HUES64 (cell line): ENCODE results near the gene NPY4R2.
"Not testable (repeated sequence)": the region's sequence is repeated elsewhere in the genome, so short reads cannot be mapped to it uniquely, and the experiment has no call there.

Experiments used
- H3K27ac ChIP-seq: 2 replicates; pipeline ENCODE4 v1.7.0; 2013; ENCODE audit warnings: low read depth, low read length, inconsistent platforms
- H3K27me3 ChIP-seq: 2 replicates; pipeline ENCODE4 v1.6.1; 2013; ENCODE audit warnings: mild to moderate bottlenecking, low read length; ENCODE audit not compliant: insufficient read depth
- H3K36me3 ChIP-seq: 2 replicates; pipeline ENCODE4 v1.6.1; 2013; ENCODE audit warnings: mild to moderate bottlenecking, low read length; ENCODE audit not compliant: insufficient read depth
- H3K4me1 ChIP-seq: 2 replicates; pipeline ENCODE4 v1.6.1; 2013; ENCODE audit warnings: mild to moderate bottlenecking, low read length, moderate library complexity; ENCODE audit not compliant: insufficient read depth
- H3K4me3 ChIP-seq: 2 replicates; pipeline ENCODE4 v1.5.1; 2013; ENCODE audit warnings: mild to moderate bottlenecking, low read length, moderate library complexity
- H3K9ac ChIP-seq: 2 replicates; pipeline ENCODE4 v1.6.1; 2013; ENCODE audit warnings: mild to moderate bottlenecking, low read depth, low read length
- H3K9me3 ChIP-seq: 2 replicates; pipeline ENCODE4 v1.6.1; 2013; ENCODE audit warnings: low read depth, low read length; ENCODE audit not compliant: insufficient read depth
- WGBS: fragments of 150-250, 120-280 bp; methylation state at CpG from one replicate; pipeline ENCODE4 v1.1.7; 2013; ENCODE audit warnings: missing lambda C conversion rate; 5-methylcytosine and 5-hydroxymethylcytosine counted together

NPY4R2 gene

GRCh38 chr10:47968988-47969387 is 50.5 kb downstream of the NPY4R2 start:
- not testable (repeated sequence) for H3K27ac ChIP-seq, H3K4me1 ChIP-seq, H3K27me3 ChIP-seq, H3K9me3 ChIP-seq, H3K4me3 ChIP-seq, H3K36me3 ChIP-seq, H3K9ac ChIP-seq
- WGBS: 93% methylated on average over 4 of the region's 6 CpGs

- WGBS: 90% methylated on average over 3 of the region's 3 CpGs
- not testable (repeated sequence) for H3K9ac ChIP-seq, H3K36me3 ChIP-seq, H3K9me3 ChIP-seq, H3K27me3 ChIP-seq, H3K4me3 ChIP-seq, H3K4me1 ChIP-seq, H3K27ac ChIP-seq
Observed at GRCh38 chr10:47970047-47970446, 51.6 kb downstream of the NPY4R2 start.

DNA sequence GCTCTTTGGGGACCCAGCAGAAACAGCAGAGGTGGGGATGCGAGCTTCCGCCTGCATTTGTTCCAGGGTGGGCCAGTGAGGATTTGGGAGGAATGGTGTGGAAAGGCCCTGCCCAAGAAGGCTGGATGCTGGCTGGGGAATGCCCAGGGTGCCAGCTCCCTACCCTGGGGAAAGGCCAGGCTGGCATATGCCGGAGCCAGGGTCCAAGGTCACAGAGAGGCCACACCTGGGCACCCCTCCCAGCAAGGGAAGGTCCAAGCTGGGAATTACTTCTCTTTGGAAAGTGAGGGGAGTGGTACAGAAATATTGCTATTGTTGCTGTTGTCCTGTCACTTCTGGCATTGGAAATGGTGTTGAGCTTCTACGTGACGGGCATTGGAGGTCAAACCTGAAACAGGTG is 53.1 kb downstream of the NPY4R2 start:
- H3K27ac ChIP-seq, H3K36me3 ChIP-seq, H3K9me3 ChIP-seq, H3K9ac ChIP-seq, H3K4me3 ChIP-seq, H3K27me3 ChIP-seq, H3K4me1 ChIP-seq: not testable (repeated sequence)
- WGBS: no CpG with 5 or more reads among the region's 5 CpGs

GRCh38 chr10:47972077-47972476 is 53.6 kb downstream of the NPY4R2 start:
- WGBS: no CpG with 5 or more reads among the region's 2 CpGs
- not testable (repeated sequence) for H3K27me3 ChIP-seq, H3K36me3 ChIP-seq, H3K4me1 ChIP-seq, H3K4me3 ChIP-seq, H3K9ac ChIP-seq, H3K9me3 ChIP-seq, H3K27ac ChIP-seq
